Activated gamma-delta T cell treated with Interleukin-2 at 50 U/mL for 16 hours (primary cell): ENCODE data around the gene DOK7.
"Not testable (repeated sequence)": the region's sequence is repeated elsewhere in the genome, so short reads cannot be mapped to it uniquely, and the experiment has no call there.

ENCODE experiments used
- DNase-seq: peaks from one replicate; pipeline ENCODE4 v3.0.0-alpha.2; 2020

The DOK7 gene

GRCh38 chr4:3511601-3512000, 48.5 kb downstream of the DOK7 start:
- not testable (repeated sequence) for DNase-seq

- no peak for DNase-seq
These were observed 49.2 kb downstream of the DOK7 start for GRCh38 chr4:3512279-3512678.

GRCh38 chr4:3512719-3513118, 49.6 kb downstream of the DOK7 start:
- DNase-seq = no peak

- no peak for DNase-seq
These were observed 50.7 kb downstream of the DOK7 start for GRCh38 chr4:3513807-3514206.

GRCh38 chr4:3514221-3514780, 51.2 kb downstream of the DOK7 start:
- no peak for DNase-seq

- DNase-seq = no peak
These were observed 51.8 kb downstream of the DOK7 start for GRCh38 chr4:3514806-3515501.

GRCh38 chr4:3515646-3516045, 52.5 kb downstream of the DOK7 start:
- DNase-seq = no peak

- no peak for DNase-seq
These were observed 53.1 kb downstream of the DOK7 start for GRCh38 chr4:3516061-3516835.

GRCh38 chr4:3516836-3517730, 54.0 kb downstream of the DOK7 start:
- no peak for DNase-seq

GRCh38 chr4:3517731-3518510, 54.8 kb downstream of the DOK7 start:
- no peak for DNase-seq

GRCh38 chr4:3518511-3518880, 55.4 kb downstream of the DOK7 start:
- no peak for DNase-seq

- DNase-seq = no peak
These were observed 55.8 kb downstream of the DOK7 start for GRCh38 chr4:3518941-3519340.

GRCh38 chr4:3519468-3520264, 56.6 kb downstream of the DOK7 start:
- no peak for DNase-seq

GRCh38 chr4:3520276-3520675, 57.2 kb downstream of the DOK7 start:
- DNase-seq = no peak

GRCh38 chr4:3520796-3521600, 57.9 kb downstream of the DOK7 start:
- DNase-seq = no peak

GRCh38 chr4:3521621-3522325, 58.7 kb downstream of the DOK7 start:
- DNase-seq = no peak

- no peak for DNase-seq
These were observed 59.2 kb downstream of the DOK7 start for GRCh38 chr4:3522326-3522640.

GRCh38 chr4:3522651-3523050, 59.5 kb downstream of the DOK7 start:
- no peak for DNase-seq

- no peak for DNase-seq
These were observed 60.1 kb downstream of the DOK7 start for GRCh38 chr4:3523146-3523627.

- DNase-seq = no peak
These were observed 60.6 kb downstream of the DOK7 start for GRCh38 chr4:3523628-3524221.
